HepG2 (cell line): Measurements from ENCODE around the gene HINFP. TPM values are rescaled to one million over a fixed set of nuclear protein-coding genes. Genes with fewer than 3 reads are reported as not detected.

Experiments used
- ASH2L ChIP-seq: fragments of 300-600, 200-600 bp; sonication (generic); IDR thresholded peaks from 2 replicates; pipeline ENCODE4 v1.7.0; 2017; ENCODE audit warnings: low read depth, mild to moderate bottlenecking, moderate library complexity, mixed read lengths, low read length; ENCODE audit not compliant: insufficient read length
- FOSL1 ChIP-seq: sonication (generic); formaldehyde crosslinking; IDR thresholded peaks from 2 replicates; pipeline ENCODE4 v1.9.0; 2021; ENCODE audit warnings: missing genetic modification reagents, borderline replicate concordance
- KDM5B ChIP-seq: sonication (generic); formaldehyde crosslinking; IDR thresholded peaks from 2 replicates; pipeline ENCODE4 v1.4.0; 2020; ENCODE audit warnings: missing genetic modification reagents, mild to moderate bottlenecking, borderline replicate concordance
- KLF9 ChIP-seq: IDR thresholded peaks from 2 replicates; pipeline ENCODE4 v1.6.1; 2016; ENCODE audit warnings: low read depth
- MAFK ChIP-seq, 2 experiments: IDR thresholded peaks in 1 of 2; conservative IDR thresholded peaks in 1 of 2; 2 replicates each; pipeline ENCODE4 v1.6.1; 2011; ENCODE audit warnings: improper control_type of control experiment in 2 of 2, low read length in 2 of 2
- NFKB2 ChIP-seq: sonication (generic); formaldehyde crosslinking; IDR thresholded peaks from 2 replicates; pipeline ENCODE4 v1.4.0; 2020; ENCODE audit warnings: missing genetic modification reagents, borderline replicate concordance
- RCOR2 ChIP-seq: IDR thresholded peaks from 2 replicates; pipeline ENCODE4 v1.6.1; 2016; ENCODE audit warnings: missing biosample characterization, missing genetic modification reagents
- REPIN1 ChIP-seq: sonication (generic); formaldehyde crosslinking; IDR thresholded peaks from 2 replicates; pipeline ENCODE4 v1.8.0; 2022; ENCODE audit warnings: missing genetic modification reagents, low read depth, mild to moderate bottlenecking, borderline replicate concordance
- ZFX ChIP-seq: sonication (generic); formaldehyde crosslinking; IDR thresholded peaks from 2 replicates; pipeline ENCODE4 v1.4.0; 2020; ENCODE audit warnings: mild to moderate bottlenecking, low read depth, missing genetic modification reagents, moderate library complexity
- ZKSCAN1 ChIP-seq: fragments of 150-350 bp; IDR thresholded peaks from 2 replicates; pipeline ENCODE4 v1.6.1; 2014; ENCODE audit warnings: low read length
- ZNF136 ChIP-seq: sonication (generic); formaldehyde crosslinking; IDR thresholded peaks from 2 replicates; pipeline ENCODE4 v1.8.1; 2022; ENCODE audit warnings: low read depth, mild to moderate bottlenecking, moderate library complexity, missing genetic modification reagents
- ZNF235 ChIP-seq: sonication (generic); formaldehyde crosslinking; IDR thresholded peaks from 2 replicates; pipeline ENCODE4 v1.8.1; 2023; ENCODE audit warnings: mild to moderate bottlenecking, missing genetic modification reagents, borderline replicate concordance
- ZNF264 ChIP-seq: sonication (generic); formaldehyde crosslinking; IDR thresholded peaks from 2 replicates; pipeline ENCODE4 v1.4.0; 2020; ENCODE audit warnings: missing genetic modification reagents
- ZNF556 ChIP-seq: sonication (generic); formaldehyde crosslinking; IDR thresholded peaks from 2 replicates; pipeline ENCODE4 v1.4.0; 2020; ENCODE audit warnings: mild to moderate bottlenecking, missing genetic modification reagents, borderline replicate concordance
- ZSCAN29 ChIP-seq: sonication (generic); formaldehyde crosslinking; conservative IDR thresholded peaks from 2 replicates; pipeline ENCODE4 v1.4.0; 2020; ENCODE audit warnings: mild to moderate bottlenecking, missing genetic modification reagents
- polyA plus RNA-seq, 8 experiments: library from polyadenylated mRNA; depleted of rRNA in 3 of 8; stranded (reverse) in 7 of 8; unstranded in 1 of 8; fragments of >200 nt; fragmentation: Illumina TruSeq in 4 of 8; extraction: Trizol in 4 of 8; gene quantifications; 2 replicates each; pipeline versions ENCODE4 v1.2.1 to v1.2.3, GENCODE V29; 2011 to 2016; ENCODE audit warnings: low read depth in 4 of 8, missing spikeins in 1 of 8, mixed read lengths in 1 of 8; ENCODE audit not compliant: insufficient read depth in 1 of 8
- total RNA-seq, 5 experiments: library from RNA; depleted of rRNA; stranded (reverse); fragments of >200 nt; fragmentation: Illumina TruSeq; extraction: Trizol; gene quantifications; 2 replicates each; pipeline ENCODE4 v1.2.3, GENCODE V29; 2016; ENCODE audit warnings: low read depth in 1 of 5
- TF ChIP-seq, protein P1 (sequence below): sonication (generic); formaldehyde crosslinking; IDR thresholded peaks from 2 replicates; pipeline ENCODE4 v1.5.0; 2020; ENCODE audit warnings: mild to moderate bottlenecking, missing genetic modification reagents
- TF ChIP-seq, protein P2 (sequence below): sonication (generic); formaldehyde crosslinking; IDR thresholded peaks from 2 replicates; pipeline ENCODE4 v1.5.1; 2020; ENCODE audit warnings: mild to moderate bottlenecking, missing genetic modification reagents, moderate library complexity
- TF ChIP-seq, protein P3 (sequence below): sonication (generic); formaldehyde crosslinking; IDR thresholded peaks from 2 replicates; pipeline ENCODE4 v1.5.1; 2020; ENCODE audit warnings: mild to moderate bottlenecking, missing genetic modification reagents, moderate library complexity
- TF ChIP-seq, protein P4 (sequence below): sonication (generic); formaldehyde crosslinking; IDR thresholded peaks from 2 replicates; pipeline ENCODE4 v1.4.0; 2020; ENCODE audit warnings: missing genetic modification reagents, mild to moderate bottlenecking, borderline replicate concordance

Gene HINFP
- total and polyA plus RNA-seq, 2 of the 13 experiments (the other 11 are each of a cell fraction or from before 2014, with no cell fraction given) = 15.1 to 21.4 TPM

DNA sequence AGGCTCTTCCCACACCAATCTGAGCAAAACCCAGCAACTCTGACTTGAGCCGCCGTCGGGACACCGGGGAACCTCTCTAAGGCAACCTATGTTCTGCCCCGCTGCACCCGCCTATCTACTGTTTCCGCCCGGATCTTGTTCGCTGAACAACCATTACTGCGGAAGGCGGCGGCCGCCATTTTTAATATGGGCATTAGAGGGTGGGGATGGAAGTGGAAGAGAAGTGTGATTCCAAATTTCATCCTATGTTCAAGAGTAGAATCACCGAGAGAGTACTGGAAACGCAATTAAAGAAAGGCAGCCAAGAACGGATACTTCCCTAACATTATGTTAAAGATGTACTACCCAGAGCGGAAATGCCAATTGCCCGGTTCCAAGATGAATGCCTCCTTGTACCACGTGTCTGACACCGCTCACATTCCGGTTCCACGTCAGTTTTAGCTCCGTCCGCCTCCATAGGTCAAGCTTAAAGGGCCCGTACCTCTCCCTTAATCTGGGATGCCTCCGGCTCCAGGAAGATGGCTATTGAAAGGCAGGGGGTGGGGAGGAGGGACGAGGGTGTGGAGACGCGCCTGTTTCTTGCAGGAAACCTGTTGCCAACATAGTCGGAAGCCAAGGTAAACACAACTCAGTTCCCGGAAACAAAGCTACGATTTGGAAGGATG is 19.5 kb upstream of the HINFP start, which contains the start of gene DPAGT1 (continued):
- TF ChIP-seq RCOR2 (CRISPR knock-in tag) (no peak), REPIN1 (CRISPR knock-in tag) (peak; percentile 45), ZNF136 (CRISPR knock-in tag) (no peak; the same call in 1 of the 2 replicates), ZNF235 (CRISPR knock-in tag) (no peak), ZSCAN29 (peak; percentile 17; the same call in 1 of the 2 replicates), FOSL1 (CRISPR knock-in tag) (0 out of 2 replicates have a peak, but pooled peaks have one; percentile 4), KDM5B (CRISPR knock-in tag) (no peak), ZNF264 (CRISPR knock-in tag) (no peak), ZFX (peak; percentile 24), MAFK (conservative IDR thresholded peaks at IDR 0.05 in 1 of 2, IDR thresholded peaks at IDR 0.05 in 1 of 2; ENCODE audit: low read length in 2 of 2) (peak in 1 of 2 experiments; percentile 37; a peak in 2 of 4 replicates), ZKSCAN1 (no peak), ASH2L (peak; percentile 86), KLF9 (CRISPR knock-in tag) (0 out of 2 replicates have a peak, but pooled peaks have one; percentile 34), NFKB2 (CRISPR knock-in tag) (0 out of 2 replicates have a peak, but pooled peaks have one; percentile 5), ZNF556 (CRISPR knock-in tag) (no peak)
- TF ChIP-seq, protein P1, sequence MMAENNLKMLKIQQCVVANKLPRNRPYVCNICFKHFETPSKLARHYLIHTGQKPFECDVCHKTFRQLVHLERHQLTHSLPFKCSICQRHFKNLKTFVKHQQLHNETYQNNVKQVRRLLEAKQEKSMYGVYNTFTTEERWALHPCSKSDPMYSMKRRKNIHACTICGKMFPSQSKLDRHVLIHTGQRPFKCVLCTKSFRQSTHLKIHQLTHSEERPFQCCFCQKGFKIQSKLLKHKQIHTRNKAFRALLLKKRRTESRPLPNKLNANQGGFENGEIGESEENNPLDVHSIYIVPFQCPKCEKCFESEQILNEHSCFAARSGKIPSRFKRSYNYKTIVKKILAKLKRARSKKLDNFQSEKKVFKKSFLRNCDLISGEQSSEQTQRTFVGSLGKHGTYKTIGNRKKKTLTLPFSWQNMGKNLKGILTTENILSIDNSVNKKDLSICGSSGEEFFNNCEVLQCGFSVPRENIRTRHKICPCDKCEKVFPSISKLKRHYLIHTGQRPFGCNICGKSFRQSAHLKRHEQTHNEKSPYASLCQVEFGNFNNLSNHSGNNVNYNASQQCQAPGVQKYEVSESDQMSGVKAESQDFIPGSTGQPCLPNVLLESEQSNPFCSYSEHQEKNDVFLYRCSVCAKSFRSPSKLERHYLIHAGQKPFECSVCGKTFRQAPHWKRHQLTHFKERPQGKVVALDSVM (CRISPR knock-in tag) = 0 out of 2 replicates have a peak, but pooled peaks have one; percentile 32
- TF ChIP-seq, protein P2, sequence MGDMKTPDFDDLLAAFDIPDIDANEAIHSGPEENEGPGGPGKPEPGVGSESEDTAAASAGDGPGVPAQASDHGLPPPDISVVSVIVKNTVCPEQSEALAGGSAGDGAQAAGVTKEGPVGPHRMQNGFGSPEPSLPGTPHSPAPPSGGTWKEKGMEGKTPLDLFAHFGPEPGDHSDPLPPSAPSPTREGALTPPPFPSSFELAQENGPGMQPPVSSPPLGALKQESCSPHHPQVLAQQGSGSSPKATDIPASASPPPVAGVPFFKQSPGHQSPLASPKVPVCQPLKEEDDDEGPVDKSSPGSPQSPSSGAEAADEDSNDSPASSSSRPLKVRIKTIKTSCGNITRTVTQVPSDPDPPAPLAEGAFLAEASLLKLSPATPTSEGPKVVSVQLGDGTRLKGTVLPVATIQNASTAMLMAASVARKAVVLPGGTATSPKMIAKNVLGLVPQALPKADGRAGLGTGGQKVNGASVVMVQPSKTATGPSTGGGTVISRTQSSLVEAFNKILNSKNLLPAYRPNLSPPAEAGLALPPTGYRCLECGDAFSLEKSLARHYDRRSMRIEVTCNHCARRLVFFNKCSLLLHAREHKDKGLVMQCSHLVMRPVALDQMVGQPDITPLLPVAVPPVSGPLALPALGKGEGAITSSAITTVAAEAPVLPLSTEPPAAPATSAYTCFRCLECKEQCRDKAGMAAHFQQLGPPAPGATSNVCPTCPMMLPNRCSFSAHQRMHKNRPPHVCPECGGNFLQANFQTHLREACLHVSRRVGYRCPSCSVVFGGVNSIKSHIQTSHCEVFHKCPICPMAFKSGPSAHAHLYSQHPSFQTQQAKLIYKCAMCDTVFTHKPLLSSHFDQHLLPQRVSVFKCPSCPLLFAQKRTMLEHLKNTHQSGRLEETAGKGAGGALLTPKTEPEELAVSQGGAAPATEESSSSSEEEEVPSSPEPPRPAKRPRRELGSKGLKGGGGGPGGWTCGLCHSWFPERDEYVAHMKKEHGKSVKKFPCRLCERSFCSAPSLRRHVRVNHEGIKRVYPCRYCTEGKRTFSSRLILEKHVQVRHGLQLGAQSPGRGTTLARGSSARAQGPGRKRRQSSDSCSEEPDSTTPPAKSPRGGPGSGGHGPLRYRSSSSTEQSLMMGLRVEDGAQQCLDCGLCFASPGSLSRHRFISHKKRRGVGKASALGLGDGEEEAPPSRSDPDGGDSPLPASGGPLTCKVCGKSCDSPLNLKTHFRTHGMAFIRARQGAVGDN = peak; percentile 6
- TF ChIP-seq, protein P3, sequence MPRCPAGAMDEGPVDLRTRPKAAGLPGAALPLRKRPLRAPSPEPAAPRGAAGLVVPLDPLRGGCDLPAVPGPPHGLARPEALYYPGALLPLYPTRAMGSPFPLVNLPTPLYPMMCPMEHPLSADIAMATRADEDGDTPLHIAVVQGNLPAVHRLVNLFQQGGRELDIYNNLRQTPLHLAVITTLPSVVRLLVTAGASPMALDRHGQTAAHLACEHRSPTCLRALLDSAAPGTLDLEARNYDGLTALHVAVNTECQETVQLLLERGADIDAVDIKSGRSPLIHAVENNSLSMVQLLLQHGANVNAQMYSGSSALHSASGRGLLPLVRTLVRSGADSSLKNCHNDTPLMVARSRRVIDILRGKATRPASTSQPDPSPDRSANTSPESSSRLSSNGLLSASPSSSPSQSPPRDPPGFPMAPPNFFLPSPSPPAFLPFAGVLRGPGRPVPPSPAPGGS (CRISPR knock-in tag) = no peak
- TF ChIP-seq, protein P4, sequence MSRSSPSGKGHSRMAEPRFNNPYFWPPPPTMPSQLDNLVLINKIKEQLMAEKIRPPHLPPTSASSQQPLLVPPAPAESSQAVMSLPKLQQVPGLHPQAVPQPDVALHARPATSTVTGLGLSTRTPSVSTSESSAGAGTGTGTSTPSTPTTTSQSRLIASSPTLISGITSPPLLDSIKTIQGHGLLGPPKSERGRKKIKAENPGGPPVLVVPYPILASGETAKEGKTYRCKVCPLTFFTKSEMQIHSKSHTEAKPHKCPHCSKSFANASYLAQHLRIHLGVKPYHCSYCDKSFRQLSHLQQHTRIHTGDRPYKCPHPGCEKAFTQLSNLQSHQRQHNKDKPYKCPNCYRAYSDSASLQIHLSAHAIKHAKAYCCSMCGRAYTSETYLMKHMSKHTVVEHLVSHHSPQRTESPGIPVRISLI (CRISPR knock-in tag) = 0 out of 2 replicates have a peak, but pooled peaks have one; percentile 12
